HK-2 (cell line): ENCODE measurements around the gene GCM1.
A peak's percentile ranks its signal among the peaks of the same experiment; 100 is the strongest.

Experiments
- DNase-seq: peaks from one replicate; pipeline ENCODE4 v3.0.0-alpha.2; 2018; ENCODE audit not compliant: unreplicated experiment

The GCM1 gene

GRCh38 chr6:53107091-53107490, 41.5 kb downstream of the GCM1 start:
- DNase-seq = peak; percentile 76

GRCh38 chr6:53104916-53105315, 43.7 kb downstream of the GCM1 start:
- DNase-seq = no peak

- no peak for DNase-seq
Measured at GRCh38 chr6:53103993-53104675, 44.5 kb downstream of the GCM1 start.

- DNase-seq = no peak
Measured at GRCh38 chr6:53101006-53101405, 47.6 kb downstream of the GCM1 start.

- no peak for DNase-seq
Measured at GRCh38 chr6:53100561-53100960, 48.1 kb downstream of the GCM1 start.

- no peak for DNase-seq
Measured at GRCh38 chr6:53095716-53096115, 52.9 kb downstream of the GCM1 start.

- DNase-seq = no peak
Measured at GRCh38 chr6:53095270-53095669, 53.4 kb downstream of the GCM1 start.

- no peak for DNase-seq
Measured at GRCh38 chr6:53090576-53090975, 58.1 kb downstream of the GCM1 start.

GRCh38 chr6:53089948-53090347, 58.7 kb downstream of the GCM1 start:
- DNase-seq = no peak

- no peak for DNase-seq
Measured at GRCh38 chr6:53086302-53086701, 62.3 kb downstream of the GCM1 start.

GRCh38 chr6:53080813-53081212, 67.8 kb downstream of the GCM1 start:
- no peak for DNase-seq
